Mesenchymal stem cell (in vitro differentiated cells and primary cell): Measurements from ENCODE around the gene ETFBKMT.

ENCODE experiments used
- DNase-seq: peaks from one replicate; pipeline ENCODE4 v3.0.0-alpha.2; 2013
- H2AFZ ChIP-seq: one replicate; pipeline ENCODE4 v1.6.1; 2013; ENCODE audit warnings: low read depth, mild to moderate bottlenecking, control low read depth, inconsistent platforms, low read length, moderate library complexity
- H2AK5ac ChIP-seq: 2 replicates; pipeline ENCODE4 v1.6.1; 2013; ENCODE audit warnings: low read length, moderate library complexity, mild to moderate bottlenecking, inconsistent platforms; ENCODE audit not compliant: severe bottlenecking
- H2BK120ac ChIP-seq: one replicate; pipeline ENCODE4 v1.6.1; 2013; ENCODE audit warnings: low read depth, mild to moderate bottlenecking, inconsistent platforms, low read length, moderate library complexity
- H2BK12ac ChIP-seq, 2 experiments: one replicate each; pipeline ENCODE4 v1.6.1; 2013; ENCODE audit warnings: inconsistent platforms in 2 of 2, low read length in 2 of 2, mild to moderate bottlenecking in 2 of 2, moderate library complexity in 2 of 2, control low read depth in 1 of 2
- H2BK15ac ChIP-seq: one replicate; pipeline ENCODE4 v1.6.1; 2013; ENCODE audit warnings: mild to moderate bottlenecking, low read depth, inconsistent platforms; ENCODE audit not compliant: poor library complexity, severe bottlenecking
- H2BK5ac ChIP-seq: 2 replicates; pipeline ENCODE4 v1.6.1; 2013; ENCODE audit warnings: low read depth, mild to moderate bottlenecking, low read length, control low read depth, inconsistent platforms; ENCODE audit not compliant: poor library complexity, severe bottlenecking
- H3K14ac ChIP-seq, 2 experiments: one replicate each; pipeline ENCODE4 v1.6.1; 2013; ENCODE audit warnings: inconsistent platforms in 2 of 2, low read length in 2 of 2, control low read depth in 1 of 2, mild to moderate bottlenecking in 1 of 2, moderate library complexity in 1 of 2
- H3K18ac ChIP-seq, 2 experiments: one replicate each; pipeline ENCODE4 v1.6.1; 2013; ENCODE audit warnings: inconsistent platforms in 2 of 2, low read length in 2 of 2, control low read depth in 1 of 2, low read depth in 1 of 2, mild to moderate bottlenecking in 1 of 2
- H3K23ac ChIP-seq, 2 experiments: one replicate each; pipeline ENCODE4 v1.6.1; 2013; ENCODE audit warnings: inconsistent platforms in 2 of 2, low read length in 2 of 2, mild to moderate bottlenecking in 2 of 2, moderate library complexity in 2 of 2, control low read depth in 1 of 2
- H3K27ac ChIP-seq: 2 replicates; pipeline ENCODE4 v1.5.1; 2013; ENCODE audit warnings: mild to moderate bottlenecking, moderate library complexity, low read length, control low read depth, inconsistent platforms; ENCODE audit not compliant: poor library complexity, severe bottlenecking
- H3K27me3 ChIP-seq, 2 experiments: 2 replicates each; pipeline versions ENCODE4 v1.6.1 to v1.7.0; 2013; ENCODE audit warnings: low read length in 2 of 2, mild to moderate bottlenecking in 2 of 2, moderate library complexity in 2 of 2, control low read depth in 1 of 2, inconsistent platforms in 1 of 2; ENCODE audit not compliant: control insufficient read depth in 1 of 2, insufficient read depth in 1 of 2
- H3K36me3 ChIP-seq, 2 experiments: 2 replicates each; pipeline versions ENCODE4 v1.6.1 to v1.7.0; 2013; ENCODE audit warnings: low read length in 2 of 2, control low read depth in 1 of 2, inconsistent platforms in 1 of 2, low read depth in 1 of 2, mild to moderate bottlenecking in 1 of 2; ENCODE audit not compliant: insufficient read depth in 2 of 2, control insufficient read depth in 1 of 2
- H3K4ac ChIP-seq, 2 experiments: one replicate each; pipeline ENCODE4 v1.6.1; 2013; ENCODE audit warnings: inconsistent platforms in 2 of 2, low read length in 2 of 2, mild to moderate bottlenecking in 2 of 2, moderate library complexity in 2 of 2, control low read depth in 1 of 2, low read depth in 1 of 2
- H3K4me1 ChIP-seq: 2 replicates; pipeline ENCODE4 v1.6.1; 2013; ENCODE audit warnings: low read depth, low read length, control low read depth; ENCODE audit not compliant: control insufficient read depth, insufficient read depth
- H3K4me2 ChIP-seq: 2 replicates; pipeline ENCODE4 v1.6.1; 2013; ENCODE audit warnings: low read length, mild to moderate bottlenecking, inconsistent platforms; ENCODE audit not compliant: poor library complexity, severe bottlenecking
- H3K4me3 ChIP-seq, 2 experiments: 2 replicates each; pipeline versions ENCODE4 v1.5.1 to v1.7.0; 2013; ENCODE audit warnings: low read length in 2 of 2, mild to moderate bottlenecking in 2 of 2, control low read depth in 1 of 2, low read depth in 1 of 2; ENCODE audit not compliant: insufficient read depth in 1 of 2
- H3K79me1 ChIP-seq: replicated peaks from 2 replicates; pipeline ENCODE4 v1.6.1; 2013; ENCODE audit warnings: mild to moderate bottlenecking, control low read depth, low read length, inconsistent platforms; ENCODE audit not compliant: poor library complexity, severe bottlenecking
- H3K9ac ChIP-seq: 2 replicates; pipeline ENCODE4 v1.7.0; 2013; ENCODE audit warnings: mild to moderate bottlenecking, low read length, moderate library complexity
- H3K9me3 ChIP-seq: 2 replicates; pipeline ENCODE4 v1.7.0; 2013; ENCODE audit warnings: mild to moderate bottlenecking, low read length; ENCODE audit not compliant: control insufficient read depth
- H4K8ac ChIP-seq: one replicate; pipeline ENCODE4 v1.6.1; 2013; ENCODE audit warnings: inconsistent platforms, mild to moderate bottlenecking, low read length, moderate library complexity
- H4K91ac ChIP-seq: one replicate; pipeline ENCODE4 v1.6.1; 2013; ENCODE audit warnings: mild to moderate bottlenecking, low read length, inconsistent platforms
- WGBS: methylation state at CpG from one replicate; pipeline ENCODE4 v1.1.7; 2013; ENCODE audit warnings: mixed read lengths; 5-methylcytosine and 5-hydroxymethylcytosine counted together

ETFBKMT gene

DNA sequence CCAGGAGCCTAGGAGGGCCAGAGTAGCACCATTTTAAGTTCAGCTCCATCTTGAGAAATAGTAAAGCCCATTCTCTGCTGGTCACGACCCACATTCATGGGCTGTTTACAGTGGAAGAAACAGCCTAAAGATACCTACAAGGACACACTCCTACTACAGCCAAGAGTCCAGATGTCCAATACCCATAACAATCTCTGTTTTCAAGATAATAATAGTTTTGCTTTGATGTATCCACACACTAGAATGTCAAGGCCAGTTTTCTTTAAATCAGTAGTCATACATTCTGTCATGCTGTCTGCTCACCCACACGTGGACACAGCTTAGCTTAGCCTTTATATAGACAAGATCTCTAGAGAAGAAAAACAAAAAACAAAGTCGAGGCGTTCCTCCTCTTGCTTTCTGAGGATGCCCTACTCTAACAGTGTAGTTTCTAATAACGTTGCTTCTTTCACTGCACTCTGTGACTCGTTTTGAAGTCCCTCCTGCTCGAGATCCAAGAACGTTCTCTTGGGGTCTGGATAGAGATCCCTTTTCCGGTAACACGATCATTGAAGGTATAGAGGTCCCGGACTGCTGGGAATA is 17.9 kb upstream of the ETFBKMT start:
- 88% methylated on average over 11 of the region's 11 CpGs for WGBS
- H2BK15ac ChIP-seq: no peak overlapping the region
- H3K4me1 ChIP-seq: no peaks in the 10 kb centered on the region
- no peak overlapping the region for H4K91ac ChIP-seq
- no peak overlapping the region for H3K23ac ChIP-seq
- H3K27ac ChIP-seq: no peak overlapping the region
- no peak overlapping the region for H2BK5ac ChIP-seq
- H3K9me3 ChIP-seq: no peaks in the 10 kb centered on the region
- H3K4me3 ChIP-seq: no peak overlapping the region
- H3K4me2 ChIP-seq: no peak overlapping the region
- H3K27me3 ChIP-seq: no peaks in the 10 kb centered on the region
- no peak overlapping the region for H3K4ac ChIP-seq
- H3K36me3 ChIP-seq: no peaks in the 10 kb centered on the region
- H2BK120ac ChIP-seq: no peak overlapping the region
- no peak overlapping the region for H2AFZ ChIP-seq
- H3K9ac ChIP-seq: no peak overlapping the region
- no peaks in the 10 kb centered on the region for H3K79me1 ChIP-seq
- no peak overlapping the region for H2AK5ac ChIP-seq
- no peak overlapping the region for H3K18ac ChIP-seq
- H2BK12ac ChIP-seq: no peak overlapping the region
- no peak for DNase-seq
- no peak overlapping the region for H4K8ac ChIP-seq
- H3K14ac ChIP-seq: no peak overlapping the region

DNA sequence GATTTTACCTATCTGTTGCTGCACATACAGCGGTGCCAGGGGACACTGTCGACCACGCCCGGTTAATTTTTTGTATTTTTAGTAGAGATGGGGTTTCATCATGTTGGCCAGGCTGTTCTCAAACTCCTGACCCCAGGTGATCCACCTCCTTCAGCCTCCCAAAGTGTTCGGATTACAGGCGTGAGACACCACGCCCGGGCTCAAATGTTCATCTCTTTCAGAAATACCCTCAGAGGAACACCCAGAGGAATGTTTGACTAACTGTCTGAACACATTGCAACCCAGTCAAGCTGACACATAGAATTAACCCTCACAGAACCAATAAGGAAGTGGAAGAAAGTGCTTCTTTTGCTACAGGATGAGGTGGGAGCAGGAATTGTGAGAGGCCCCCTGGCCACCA is 15.0 kb upstream of the ETFBKMT start:
- 82% methylated on average over 8 of the region's 8 CpGs for WGBS
- Histone ChIP-seq H3K4me1 (no peaks in the 10 kb centered on the region), H2BK15ac (no peak overlapping the region), H3K4me2 (no peak overlapping the region), H4K8ac (no peak overlapping the region), H3K79me1 (no peaks in the 10 kb centered on the region), H2BK120ac (no peak overlapping the region), H2BK5ac (no peak overlapping the region), H3K27me3 (no peaks in the 10 kb centered on the region), H2AFZ (no peak overlapping the region), H3K9me3 (no peaks in the 10 kb centered on the region), H2AK5ac (no peak overlapping the region), H3K23ac (no peak overlapping the region), H3K18ac (no peak overlapping the region), H2BK12ac (no peak overlapping the region), H3K9ac (no peak overlapping the region), H3K36me3 (no peaks in the 10 kb centered on the region), H4K91ac (no peak overlapping the region), H3K4ac (no peak overlapping the region), H3K14ac (no peak overlapping the region), H3K4me3 (no peak overlapping the region), H3K27ac (no peak overlapping the region)
- DNase-seq: no peak

DNA sequence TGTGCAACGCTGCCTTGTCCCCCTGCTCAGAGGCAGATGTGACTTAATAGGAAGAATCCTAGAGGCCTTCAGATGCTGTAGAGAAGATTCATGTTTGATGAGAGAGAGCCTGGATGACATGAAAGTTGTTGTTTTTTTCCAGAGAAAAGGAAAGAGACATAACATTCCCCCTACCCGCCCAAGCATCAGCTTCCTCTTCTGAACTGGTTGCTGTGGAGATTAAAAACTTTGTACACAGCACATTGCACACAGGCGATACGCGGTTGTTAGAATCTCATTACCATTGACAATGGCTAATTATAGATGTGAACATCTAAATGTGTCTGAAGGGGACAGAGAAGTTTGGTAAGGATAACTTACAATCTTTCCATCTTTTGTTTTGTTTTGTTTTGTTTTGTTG is 13.6 kb upstream of the ETFBKMT start:
- Histone ChIP-seq H3K4me3 (no peak overlapping the region), H2BK12ac (no peak overlapping the region), H3K4me1 (no peaks in the 10 kb centered on the region), H3K79me1 (no peaks in the 10 kb centered on the region), H2AK5ac (no peak overlapping the region), H3K9ac (no peak overlapping the region), H3K27me3 (no peaks in the 10 kb centered on the region), H2BK5ac (no peak overlapping the region), H2AFZ (no peak overlapping the region), H4K8ac (no peak overlapping the region), H2BK120ac (no peak overlapping the region), H3K9me3 (no peaks in the 10 kb centered on the region), H3K23ac (no peak overlapping the region), H3K18ac (no peak overlapping the region), H3K4ac (no peak overlapping the region), H3K27ac (no peak overlapping the region), H3K36me3 (no peaks in the 10 kb centered on the region), H2BK15ac (no peak overlapping the region), H3K4me2 (no peak overlapping the region), H4K91ac (no peak overlapping the region), H3K14ac (no peak overlapping the region)
- DNase-seq: peak; percentile 32
- WGBS: 92% methylated on average over 4 of the region's 5 CpGs

DNA sequence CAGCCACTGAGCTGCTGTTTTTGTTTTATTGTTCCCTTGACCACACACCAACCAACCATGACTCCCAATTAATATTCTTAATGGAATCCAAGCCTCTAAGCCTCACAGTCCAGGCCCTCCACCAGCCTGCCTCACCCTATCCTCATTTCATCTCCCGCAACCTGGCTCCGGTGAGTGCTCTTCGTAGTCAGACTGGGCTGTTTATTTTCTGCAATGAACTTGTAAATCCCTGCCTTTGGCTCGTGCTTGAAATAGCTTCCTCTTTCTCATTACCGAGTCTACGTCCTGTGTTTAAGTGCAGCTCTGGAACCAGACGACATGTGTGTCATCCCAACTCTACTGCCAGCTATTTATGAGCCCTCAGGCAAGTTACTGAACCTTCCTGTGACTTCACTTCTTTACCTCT is 12.4 kb upstream of the ETFBKMT start:
- Histone ChIP-seq H3K4me3 (no peak overlapping the region), H3K9me3 (no peaks in the 10 kb centered on the region), H2BK15ac (no peak overlapping the region), H4K8ac (no peak overlapping the region), H2AFZ (peak overlapping the region; percentile 96), H3K79me1 (no peaks in the 10 kb centered on the region), H3K4me2 (no peak overlapping the region), H3K36me3 (no peaks in the 10 kb centered on the region), H2BK12ac (peak overlapping the region in 1 of 2 experiments; percentile 31), H3K27me3 (no peaks in the 10 kb centered on the region), H4K91ac (no peak overlapping the region), H3K9ac (no peak overlapping the region), H3K23ac (no peak overlapping the region), H3K4ac (peak overlapping the region in 1 of 2 experiments; percentile 67), H2BK120ac (no peak overlapping the region), H3K4me1 (no peaks in the 10 kb centered on the region), H2AK5ac (no peak overlapping the region), H3K14ac (no peak overlapping the region), H3K27ac (no peak overlapping the region), H3K18ac (peak overlapping the region in 1 of 2 experiments; percentile 48), H2BK5ac (no peak overlapping the region)
- peak; percentile 61 for DNase-seq
- WGBS: 18% methylated on average over 7 of the region's 7 CpGs
